K562 (cell line): ENCODE measurements around the gene DPEP1. TPM values are rescaled to one million over a fixed set of nuclear protein-coding genes. Genes with fewer than 3 reads are reported as not detected.

ENCODE experiments used
- NCOA4 ChIP-seq: fragments of 450-650 bp; IDR thresholded peaks from 2 replicates; pipeline ENCODE4 v1.6.1; 2018; ENCODE audit warnings: mild to moderate bottlenecking; ENCODE audit not compliant: partially characterized antibody
- PHF8 ChIP-seq: fragments of 200-600 bp; sonication (generic); IDR thresholded peaks from 2 replicates; pipeline ENCODE4 v1.6.1; 2012; ENCODE audit warnings: mixed run types, mild to moderate bottlenecking, inconsistent platforms, low read length, moderate library complexity, borderline replicate concordance
- RBBP5 ChIP-seq: fragments of 200-600 bp; sonication (generic); IDR thresholded peaks from 2 replicates; pipeline ENCODE4 v1.6.1; 2012; ENCODE audit warnings: borderline replicate concordance, mild to moderate bottlenecking, low read length, control low read depth, inconsistent platforms; ENCODE audit not compliant: insufficient read depth, poor library complexity, severe bottlenecking
- RBM14 ChIP-seq: fragments of 200-400 bp; formaldehyde crosslinking; IDR thresholded peaks from 2 replicates; pipeline ENCODE4 v1.6.1; 2018; ENCODE audit warnings: low read depth, mild to moderate bottlenecking, low read length, moderate library complexity, borderline replicate concordance; ENCODE audit not compliant: insufficient read depth
- RNF2 ChIP-seq: sonication (generic); IDR thresholded peaks from 2 replicates; pipeline ENCODE4 v1.6.1; 2016
- TAF7 ChIP-seq: fragments of 450-650 bp; IDR thresholded peaks from 2 replicates; pipeline ENCODE4 v1.6.1; 2016; ENCODE audit warnings: missing genetic modification characterization, missing compliant biosample characterization
- TAL1 ChIP-seq: fragments of 450-650 bp; IDR thresholded peaks from 2 replicates; pipeline ENCODE4 v1.6.1; 2016; ENCODE audit warnings: mild to moderate bottlenecking
- TEAD1 ChIP-seq, 2 experiments: fragments of 450-650 bp in 1 of 2; sonication (generic) in 1 of 2; formaldehyde crosslinking; IDR thresholded peaks; 2 replicates each; pipeline versions ENCODE4 v1.4.0 to v1.8.0; 2020 to 2022; ENCODE audit warnings: mild to moderate bottlenecking in 2 of 2, missing genetic modification reagents in 1 of 2
- TEAD4 ChIP-seq, 2 experiments: sonication (generic) in 1 of 2; formaldehyde crosslinking in 1 of 2; IDR thresholded peaks; 2 replicates each; pipeline versions ENCODE4 v1.6.1 to v1.8.0; 2012 to 2022; ENCODE audit warnings: borderline replicate concordance in 1 of 2, inconsistent platforms in 1 of 2, low read length in 1 of 2, mild to moderate bottlenecking in 1 of 2, missing genetic modification reagents in 1 of 2
- THRAP3 ChIP-seq: fragments of 450-650 bp; IDR thresholded peaks from 2 replicates; pipeline ENCODE4 v1.6.1; 2016; ENCODE audit warnings: mild to moderate bottlenecking, inconsistent platforms, borderline replicate concordance
- ZNF445 ChIP-seq: fragments of 250-450 bp; sonication (Bioruptor Pico); IDR thresholded peaks from 2 replicates; pipeline ENCODE4 v1.4.0; 2020; ENCODE audit warnings: low read depth, mild to moderate bottlenecking, moderate library complexity
- ZNF668 ChIP-seq: fragments of 250-450 bp; sonication (Bioruptor Pico); IDR thresholded peaks from 2 replicates; pipeline ENCODE4 v1.8.0; 2022; ENCODE audit warnings: mild to moderate bottlenecking, inconsistent platforms
- polyA plus RNA-seq, 8 experiments: library from polyadenylated mRNA; depleted of rRNA in 4 of 8; stranded (reverse) in 5 of 8; unstranded in 3 of 8; fragments of >200 nt; fragmentation: Nextera tagmentation in 2 of 8; fragmentation: Illumina TruSeq in 1 of 8; extraction: Ambion mirVana in 2 of 8; extraction: Trizol in 1 of 8; gene quantifications; 2 replicates each; pipeline versions ENCODE4 v1.2.1 to v1.2.3, GENCODE V29; 2011 to 2014; ENCODE audit warnings: inconsistent platforms in 1 of 8, missing spikeins in 1 of 8
- total RNA-seq, 7 experiments: library from RNA; depleted of rRNA in 6 of 7; stranded (reverse); fragments of >200 nt in 6 of 7; fragmentation: Illumina TruSeq in 2 of 7; extraction: Trizol in 2 of 7; gene quantifications; 2 replicates each; pipeline versions ENCODE4 v1.2.1 to v1.2.3, GENCODE V29; 2011 to 2021; ENCODE audit warnings: low replicate concordance in 1 of 7
- TF ChIP-seq, protein P1 (sequence below): fragments of 450-650 bp; IDR thresholded peaks from 2 replicates; pipeline ENCODE4 v1.6.1; 2016; ENCODE audit warnings: borderline replicate concordance
- TF ChIP-seq, protein P2 (sequence below), 3 experiments: fragments of 200-800 bp in 1 of 3; sonication (Bioruptor generic) in 1 of 3; sonication (generic) in 1 of 3; formaldehyde crosslinking in 1 of 3; IDR thresholded peaks; 2 replicates each; pipeline versions ENCODE4 v1.6.1 to v1.8.0; 2016 to 2022; ENCODE audit warnings: mild to moderate bottlenecking in 2 of 3, missing compliant biosample characterization in 2 of 3, missing genetic modification characterization in 2 of 3, missing genetic modification reagents in 1 of 3
- TF ChIP-seq, protein P3 (sequence below): fragments of 450-650 bp; IDR thresholded peaks from 2 replicates; pipeline ENCODE4 v1.7.0; 2016; ENCODE audit warnings: borderline replicate concordance
- TF ChIP-seq, protein P4 (sequence below): sonication (generic); formaldehyde crosslinking; IDR thresholded peaks from 2 replicates; pipeline ENCODE4 v1.8.0; 2022; ENCODE audit warnings: missing genetic modification reagents, mild to moderate bottlenecking, borderline replicate concordance
- TF ChIP-seq, protein P5 (sequence below): fragments of 150-350 bp; conservative IDR thresholded peaks from 2 replicates; pipeline ENCODE4 v1.6.1; 2014; ENCODE audit warnings: low read length

Gene DPEP1
- total and polyA plus RNA-seq, 9 of the 15 experiments (the other 6 are each of a cell fraction or from before 2014, with no cell fraction given), result 0.14 to 0.31 (median 0.20) TPM; not detected in 6

DNA sequence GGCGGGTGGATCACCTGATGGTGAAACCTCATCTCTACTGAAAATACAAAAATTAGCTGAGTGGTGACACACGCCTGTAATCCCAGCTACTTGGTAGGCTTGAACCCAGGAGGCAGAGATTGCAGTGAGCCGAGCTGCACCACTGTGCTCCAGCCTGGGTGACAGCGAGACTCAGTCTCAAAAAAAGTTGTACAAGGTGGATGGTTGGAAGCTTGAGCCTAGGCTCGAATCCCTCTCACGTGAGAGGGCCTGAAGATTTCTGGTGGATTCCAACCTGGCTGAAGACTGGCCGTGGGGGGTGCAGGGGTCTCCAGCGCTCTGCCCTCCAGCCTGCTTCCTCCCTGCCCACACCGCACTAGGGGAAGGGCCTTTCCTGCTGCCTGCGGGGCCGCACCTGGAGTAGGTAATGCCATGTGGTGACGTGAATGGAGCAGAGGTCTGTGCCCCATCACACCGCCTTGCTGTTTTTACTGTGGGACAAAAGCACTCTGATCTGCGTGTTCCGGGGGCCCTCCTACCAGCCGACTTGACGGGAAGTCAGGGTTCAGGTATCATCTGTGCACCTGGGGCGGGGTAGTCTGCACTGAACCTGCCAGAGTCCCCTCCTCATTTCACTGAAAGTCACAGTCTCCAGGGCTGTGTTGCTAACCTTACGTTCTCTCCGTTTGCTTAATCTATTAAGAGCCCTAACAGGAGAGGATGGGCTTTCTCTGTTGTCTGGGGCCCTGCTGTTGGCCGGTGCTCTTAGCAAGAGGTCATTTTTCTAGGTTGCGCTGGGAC, 48.8 kb upstream of the DPEP1 start (continued):
- TF ChIP-seq, protein P1, sequence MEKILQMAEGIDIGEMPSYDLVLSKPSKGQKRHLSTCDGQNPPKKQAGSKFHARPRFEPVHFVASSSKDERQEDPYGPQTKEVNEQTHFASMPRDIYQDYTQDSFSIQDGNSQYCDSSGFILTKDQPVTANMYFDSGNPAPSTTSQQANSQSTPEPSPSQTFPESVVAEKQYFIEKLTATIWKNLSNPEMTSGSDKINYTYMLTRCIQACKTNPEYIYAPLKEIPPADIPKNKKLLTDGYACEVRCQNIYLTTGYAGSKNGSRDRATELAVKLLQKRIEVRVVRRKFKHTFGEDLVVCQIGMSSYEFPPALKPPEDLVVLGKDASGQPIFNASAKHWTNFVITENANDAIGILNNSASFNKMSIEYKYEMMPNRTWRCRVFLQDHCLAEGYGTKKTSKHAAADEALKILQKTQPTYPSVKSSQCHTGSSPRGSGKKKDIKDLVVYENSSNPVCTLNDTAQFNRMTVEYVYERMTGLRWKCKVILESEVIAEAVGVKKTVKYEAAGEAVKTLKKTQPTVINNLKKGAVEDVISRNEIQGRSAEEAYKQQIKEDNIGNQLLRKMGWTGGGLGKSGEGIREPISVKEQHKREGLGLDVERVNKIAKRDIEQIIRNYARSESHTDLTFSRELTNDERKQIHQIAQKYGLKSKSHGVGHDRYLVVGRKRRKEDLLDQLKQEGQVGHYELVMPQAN, result no peak
- TF ChIP-seq, protein P2, sequence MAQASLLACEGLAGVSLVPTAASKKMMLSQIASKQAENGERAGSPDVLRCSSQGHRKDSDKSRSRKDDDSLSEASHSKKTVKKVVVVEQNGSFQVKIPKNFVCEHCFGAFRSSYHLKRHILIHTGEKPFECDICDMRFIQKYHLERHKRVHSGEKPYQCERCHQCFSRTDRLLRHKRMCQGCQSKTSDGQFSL (CRISPR knock-in tag; IDR thresholded peaks at IDR 0.05), result peak; percentile 90
- TF ChIP-seq, protein P2 (tag; IDR thresholded peaks at IDR 0.05), result peak in 1 of 2 experiments; percentile 40; a peak in 1 of 4 replicates
- TF ChIP-seq, protein P3, sequence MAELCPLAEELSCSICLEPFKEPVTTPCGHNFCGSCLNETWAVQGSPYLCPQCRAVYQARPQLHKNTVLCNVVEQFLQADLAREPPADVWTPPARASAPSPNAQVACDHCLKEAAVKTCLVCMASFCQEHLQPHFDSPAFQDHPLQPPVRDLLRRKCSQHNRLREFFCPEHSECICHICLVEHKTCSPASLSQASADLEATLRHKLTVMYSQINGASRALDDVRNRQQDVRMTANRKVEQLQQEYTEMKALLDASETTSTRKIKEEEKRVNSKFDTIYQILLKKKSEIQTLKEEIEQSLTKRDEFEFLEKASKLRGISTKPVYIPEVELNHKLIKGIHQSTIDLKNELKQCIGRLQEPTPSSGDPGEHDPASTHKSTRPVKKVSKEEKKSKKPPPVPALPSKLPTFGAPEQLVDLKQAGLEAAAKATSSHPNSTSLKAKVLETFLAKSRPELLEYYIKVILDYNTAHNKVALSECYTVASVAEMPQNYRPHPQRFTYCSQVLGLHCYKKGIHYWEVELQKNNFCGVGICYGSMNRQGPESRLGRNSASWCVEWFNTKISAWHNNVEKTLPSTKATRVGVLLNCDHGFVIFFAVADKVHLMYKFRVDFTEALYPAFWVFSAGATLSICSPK, result no peak
- TF ChIP-seq RBM14 (no peak), NCOA4 (no peak), ZNF445 (CRISPR knock-in tag) (no peak), TEAD4 (IDR thresholded peaks at IDR 0.05; ENCODE audit: low read length) (no peak), TEAD4 (CRISPR knock-in tag; IDR thresholded peaks at IDR 0.05; ENCODE audit: borderline replicate concordance) (no peak), TAL1 (no peak), TEAD1 (CRISPR knock-in tag; IDR thresholded peaks at IDR 0.05) (no peak), RNF2 (no peak), RBBP5 (no peak), PHF8 (no peak; the same call in 1 of the 2 replicates), THRAP3 (no peak), ZNF668 (no peak), TAF7 (tag) (no peak)
- TF ChIP-seq, protein P4, sequence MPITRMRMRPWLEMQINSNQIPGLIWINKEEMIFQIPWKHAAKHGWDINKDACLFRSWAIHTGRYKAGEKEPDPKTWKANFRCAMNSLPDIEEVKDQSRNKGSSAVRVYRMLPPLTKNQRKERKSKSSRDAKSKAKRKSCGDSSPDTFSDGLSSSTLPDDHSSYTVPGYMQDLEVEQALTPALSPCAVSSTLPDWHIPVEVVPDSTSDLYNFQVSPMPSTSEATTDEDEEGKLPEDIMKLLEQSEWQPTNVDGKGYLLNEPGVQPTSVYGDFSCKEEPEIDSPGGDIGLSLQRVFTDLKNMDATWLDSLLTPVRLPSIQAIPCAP (CRISPR knock-in tag), result no peak
- TF ChIP-seq, protein P5, sequence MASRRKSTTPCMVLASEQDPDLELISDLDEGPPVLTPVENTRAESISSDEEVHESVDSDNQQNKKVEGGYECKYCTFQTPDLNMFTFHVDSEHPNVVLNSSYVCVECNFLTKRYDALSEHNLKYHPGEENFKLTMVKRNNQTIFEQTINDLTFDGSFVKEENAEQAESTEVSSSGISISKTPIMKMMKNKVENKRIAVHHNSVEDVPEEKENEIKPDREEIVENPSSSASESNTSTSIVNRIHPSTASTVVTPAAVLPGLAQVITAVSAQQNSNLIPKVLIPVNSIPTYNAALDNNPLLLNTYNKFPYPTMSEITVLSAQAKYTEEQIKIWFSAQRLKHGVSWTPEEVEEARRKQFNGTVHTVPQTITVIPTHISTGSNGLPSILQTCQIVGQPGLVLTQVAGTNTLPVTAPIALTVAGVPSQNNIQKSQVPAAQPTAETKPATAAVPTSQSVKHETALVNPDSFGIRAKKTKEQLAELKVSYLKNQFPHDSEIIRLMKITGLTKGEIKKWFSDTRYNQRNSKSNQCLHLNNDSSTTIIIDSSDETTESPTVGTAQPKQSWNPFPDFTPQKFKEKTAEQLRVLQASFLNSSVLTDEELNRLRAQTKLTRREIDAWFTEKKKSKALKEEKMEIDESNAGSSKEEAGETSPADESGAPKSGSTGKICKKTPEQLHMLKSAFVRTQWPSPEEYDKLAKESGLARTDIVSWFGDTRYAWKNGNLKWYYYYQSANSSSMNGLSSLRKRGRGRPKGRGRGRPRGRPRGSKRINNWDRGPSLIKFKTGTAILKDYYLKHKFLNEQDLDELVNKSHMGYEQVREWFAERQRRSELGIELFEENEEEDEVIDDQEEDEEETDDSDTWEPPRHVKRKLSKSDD, result no peak
